ENCODE data around the gene RSPO4.

Gene RSPO4

GRCh38 chr20:1015181-1015580, 13.1 kb upstream of the RSPO4 start:
- Histone ChIP-seq H3K36me3 (ENCODE audit: insufficient read depth, low read length) (no peaks in the 10 kb centered on the region), H3K27ac (ENCODE audit: low read length) (no peak overlapping the region), H2AFZ (ENCODE audit: low read depth, low read length) (no peak overlapping the region), H3K4me2 (ENCODE audit: insufficient read depth, low read length) (no peak overlapping the region), H4K20me1 (ENCODE audit: insufficient read depth, low read length) (0 out of 2 replicates have a peak, but pooled peaks cover 3% of the 10 kb centered on the region), H3K27me3 (ENCODE audit: insufficient read depth, low read length, poor library complexity) (peaks cover 23% of the 10 kb centered on the region), H3K9ac (ENCODE audit: low read depth, low read length) (no peak overlapping the region), H3K9me3 (ENCODE audit: insufficient read depth, low read length, severe bottlenecking) (no peaks in the 10 kb centered on the region), H3K79me2 (ENCODE audit: insufficient read depth, low read length) (no peaks in the 10 kb centered on the region), H3K4me1 (ENCODE audit: insufficient read depth, low read length) (no peaks in the 10 kb centered on the region), H3K4me3 (ENCODE audit: low read depth in 1 of 2, low read length in 2 of 2) (no peak overlapping the region)
- ATAC-seq (ENCODE audit: insufficient read depth, low read depth) = no peak
- DNase-seq = no peak
- TF ChIP-seq CTCF (IDR thresholded peaks at IDR 0.05; ENCODE audit: borderline replicate concordance, extremely low read depth, low read length, poor library complexity, severe bottlenecking) = no peak
- no peak for TF ChIP-seq EZH2 (IDR thresholded peaks at IDR 0.05; ENCODE audit: borderline replicate concordance, low read depth, low read length, severe bottlenecking)

- H3K27ac ChIP-seq (ENCODE audit: low read length) = no peak overlapping the region
- no peaks in the 10 kb centered on the region for H3K9me3 ChIP-seq (ENCODE audit: insufficient read depth, low read length, severe bottlenecking)
- DNase-seq = no peak
- peaks cover 23% of the 10 kb centered on the region for H3K27me3 ChIP-seq (ENCODE audit: insufficient read depth, low read length, poor library complexity)
- H4K20me1 ChIP-seq (ENCODE audit: insufficient read depth, low read length) = 0 out of 2 replicates have a peak, but pooled peaks cover 3% of the 10 kb centered on the region
- no peak overlapping the region for H3K4me2 ChIP-seq (ENCODE audit: insufficient read depth, low read length)
- H3K4me1 ChIP-seq (ENCODE audit: insufficient read depth, low read length) = no peaks in the 10 kb centered on the region
- ATAC-seq (ENCODE audit: insufficient read depth, low read depth) = no peak
- H3K36me3 ChIP-seq (ENCODE audit: insufficient read depth, low read length) = no peaks in the 10 kb centered on the region
- no peak for TF ChIP-seq CTCF (IDR thresholded peaks at IDR 0.05; ENCODE audit: borderline replicate concordance, extremely low read depth, low read length, poor library complexity, severe bottlenecking)
- TF ChIP-seq EZH2 (IDR thresholded peaks at IDR 0.05; ENCODE audit: borderline replicate concordance, low read depth, low read length, severe bottlenecking) = no peak
- no peak overlapping the region for H3K4me3 ChIP-seq (ENCODE audit: low read depth in 1 of 2, low read length in 2 of 2)
- no peaks in the 10 kb centered on the region for H3K79me2 ChIP-seq (ENCODE audit: insufficient read depth, low read length)
- H2AFZ ChIP-seq (ENCODE audit: low read depth, low read length) = no peak overlapping the region
- no peak overlapping the region for H3K9ac ChIP-seq (ENCODE audit: low read depth, low read length)
These were observed 12.4 kb upstream of the RSPO4 start for GRCh38 chr20:1014471-1014870.

- H3K9ac ChIP-seq (ENCODE audit: low read depth, low read length) = no peak overlapping the region
- no peaks in the 10 kb centered on the region for H3K4me1 ChIP-seq (ENCODE audit: insufficient read depth, low read length)
- H3K79me2 ChIP-seq (ENCODE audit: insufficient read depth, low read length) = no peaks in the 10 kb centered on the region
- H2AFZ ChIP-seq (ENCODE audit: low read depth, low read length) = no peak overlapping the region
- no peaks in the 10 kb centered on the region for H3K36me3 ChIP-seq (ENCODE audit: insufficient read depth, low read length)
- H3K4me2 ChIP-seq (ENCODE audit: insufficient read depth, low read length) = no peak overlapping the region
- no peaks in the 10 kb centered on the region for H3K9me3 ChIP-seq (ENCODE audit: insufficient read depth, low read length, severe bottlenecking)
- no peak for TF ChIP-seq CTCF (IDR thresholded peaks at IDR 0.05; ENCODE audit: borderline replicate concordance, extremely low read depth, low read length, poor library complexity, severe bottlenecking)
- no peak for TF ChIP-seq EZH2 (IDR thresholded peaks at IDR 0.05; ENCODE audit: borderline replicate concordance, low read depth, low read length, severe bottlenecking)
- no peak overlapping the region for H3K27ac ChIP-seq (ENCODE audit: low read length)
- no peak for DNase-seq
- H3K4me3 ChIP-seq (ENCODE audit: low read depth in 1 of 2, low read length in 2 of 2) = no peak overlapping the region
- H4K20me1 ChIP-seq (ENCODE audit: insufficient read depth, low read length) = 0 out of 2 replicates have a peak, but pooled peaks cover 3% of the 10 kb centered on the region
- no peak for ATAC-seq (ENCODE audit: insufficient read depth, low read depth)
- peaks cover 23% of the 10 kb centered on the region for H3K27me3 ChIP-seq (ENCODE audit: insufficient read depth, low read length, poor library complexity)
These were observed 11.6 kb upstream of the RSPO4 start for GRCh38 chr20:1013566-1014340.

All from DND-41 (cell line).